Activated CD8-positive, alpha-beta memory T cell treated with anti-CD3 and anti-CD28 coated beads for 48 hours (primary cell): ENCODE measurements around the gene SZRD1.

Experiments
- DNase-seq, 3 experiments: peaks; one replicate each; pipeline ENCODE4 v3.0.0-alpha.2; 2020; ENCODE audit warnings: low read depth in 2 of 3, low spot score in 2 of 3

Gene SZRD1

GRCh38 chr1:16393570-16394521 is 26.8 kb downstream of the SZRD1 start:
- no peak for DNase-seq

GRCh38 chr1:16394977-16395376 is 27.9 kb downstream of the SZRD1 start:
- DNase-seq: no peak

- no peak for DNase-seq
Observed at GRCh38 chr1:16396591-16396990, 29.5 kb downstream of the SZRD1 start.

- DNase-seq: no peak
Observed at GRCh38 chr1:16397120-16397519, 30.1 kb downstream of the SZRD1 start.

GRCh38 chr1:16398371-16398953 is 31.4 kb downstream of the SZRD1 start:
- no peak for DNase-seq

- DNase-seq: no peak
Observed at GRCh38 chr1:16402742-16403141, 35.7 kb downstream of the SZRD1 start.

GRCh38 chr1:16405441-16405840 is 38.4 kb downstream of the SZRD1 start:
- no peak for DNase-seq

- no peak for DNase-seq
Observed at GRCh38 chr1:16406868-16407267, 39.8 kb downstream of the SZRD1 start.

- no peak for DNase-seq
Observed at GRCh38 chr1:16409536-16410152, 42.6 kb downstream of the SZRD1 start.

- no peak for DNase-seq
Observed at GRCh38 chr1:16410803-16411202, 43.8 kb downstream of the SZRD1 start.

GRCh38 chr1:16413191-16413590 is 46.1 kb downstream of the SZRD1 start:
- no peak for DNase-seq

- DNase-seq: no peak
Observed at GRCh38 chr1:16418823-16419425, 51.9 kb downstream of the SZRD1 start.

GRCh38 chr1:16420424-16421118 is 53.5 kb downstream of the SZRD1 start:
- DNase-seq: peak in 2 of 3 experiments; percentile 26 to 50

GRCh38 chr1:16421201-16421600 is 54.2 kb downstream of the SZRD1 start:
- no peak for DNase-seq

GRCh38 chr1:16422041-16422440 is 55.0 kb downstream of the SZRD1 start:
- no peak for DNase-seq

- DNase-seq: no peak
Observed at GRCh38 chr1:16425125-16426025, 58.3 kb downstream of the SZRD1 start.

- no peak for DNase-seq
Observed at GRCh38 chr1:16430606-16431005, 63.6 kb downstream of the SZRD1 start.

- no peak for DNase-seq
Observed at GRCh38 chr1:16433030-16433429, 66.0 kb downstream of the SZRD1 start.

- no peak for DNase-seq
Observed at GRCh38 chr1:16434007-16434406, 67.0 kb downstream of the SZRD1 start.

GRCh38 chr1:16434501-16434900 is 67.5 kb downstream of the SZRD1 start:
- DNase-seq: no peak
